ENCODE results near the gene HAS3.
"Not testable (repeated sequence)": the region's sequence is repeated elsewhere in the genome, so short reads cannot be mapped to it uniquely, and the experiment has no call there.

Gene HAS3, protein sequence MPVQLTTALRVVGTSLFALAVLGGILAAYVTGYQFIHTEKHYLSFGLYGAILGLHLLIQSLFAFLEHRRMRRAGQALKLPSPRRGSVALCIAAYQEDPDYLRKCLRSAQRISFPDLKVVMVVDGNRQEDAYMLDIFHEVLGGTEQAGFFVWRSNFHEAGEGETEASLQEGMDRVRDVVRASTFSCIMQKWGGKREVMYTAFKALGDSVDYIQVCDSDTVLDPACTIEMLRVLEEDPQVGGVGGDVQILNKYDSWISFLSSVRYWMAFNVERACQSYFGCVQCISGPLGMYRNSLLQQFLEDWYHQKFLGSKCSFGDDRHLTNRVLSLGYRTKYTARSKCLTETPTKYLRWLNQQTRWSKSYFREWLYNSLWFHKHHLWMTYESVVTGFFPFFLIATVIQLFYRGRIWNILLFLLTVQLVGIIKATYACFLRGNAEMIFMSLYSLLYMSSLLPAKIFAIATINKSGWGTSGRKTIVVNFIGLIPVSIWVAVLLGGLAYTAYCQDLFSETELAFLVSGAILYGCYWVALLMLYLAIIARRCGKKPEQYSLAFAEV

GRCh38 chr16:69105501-69106361 lies at the start of gene HAS3:
TSS of gene HAS3 (plus strand) at chr16:69105653. CDS start at chr16:69109396, 3,743 bp downstream.
- peak; percentile 39 for DNase-seq

DNA sequence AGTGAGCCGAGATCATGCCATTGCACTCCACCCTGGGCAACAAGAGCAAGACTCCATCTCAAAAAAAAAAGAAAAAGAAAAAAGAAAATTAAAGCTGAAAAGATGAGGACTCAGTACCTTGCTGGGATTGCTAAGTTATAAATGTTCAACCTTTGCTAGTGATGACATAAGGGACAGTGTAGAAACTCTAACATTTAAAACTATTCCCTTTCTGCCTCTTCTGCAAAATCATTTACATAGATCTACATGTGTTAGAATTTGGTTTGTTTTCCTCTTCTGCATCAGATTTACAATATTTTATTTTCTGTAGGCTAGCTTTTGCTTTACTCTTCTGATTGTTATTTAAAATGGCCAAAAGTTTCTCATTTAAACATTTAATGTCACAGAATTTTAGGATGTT lies 49.5 kb upstream of the HAS3 start:
- DNase-seq, result no peak

DNA sequence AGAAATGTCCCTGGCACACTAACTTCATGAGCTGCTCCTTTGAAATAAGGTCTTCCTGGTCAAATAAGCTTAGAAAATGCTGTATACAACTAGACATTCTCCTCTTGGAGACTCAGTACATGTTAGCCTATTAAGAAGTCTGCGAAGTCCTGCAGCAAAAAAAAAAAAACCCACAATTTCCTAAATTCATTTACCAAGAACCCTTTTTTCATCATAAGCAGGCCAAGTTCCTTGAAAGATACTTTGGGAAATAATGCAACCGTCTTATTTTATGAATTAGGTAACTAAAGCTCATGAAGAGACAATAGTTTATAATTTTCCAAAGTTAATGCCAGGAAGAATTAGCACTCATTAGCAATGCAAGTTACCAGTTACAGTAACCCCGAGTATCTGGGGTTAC lies 49.0 kb upstream of the HAS3 start:
- DNase-seq, result no peak

DNA sequence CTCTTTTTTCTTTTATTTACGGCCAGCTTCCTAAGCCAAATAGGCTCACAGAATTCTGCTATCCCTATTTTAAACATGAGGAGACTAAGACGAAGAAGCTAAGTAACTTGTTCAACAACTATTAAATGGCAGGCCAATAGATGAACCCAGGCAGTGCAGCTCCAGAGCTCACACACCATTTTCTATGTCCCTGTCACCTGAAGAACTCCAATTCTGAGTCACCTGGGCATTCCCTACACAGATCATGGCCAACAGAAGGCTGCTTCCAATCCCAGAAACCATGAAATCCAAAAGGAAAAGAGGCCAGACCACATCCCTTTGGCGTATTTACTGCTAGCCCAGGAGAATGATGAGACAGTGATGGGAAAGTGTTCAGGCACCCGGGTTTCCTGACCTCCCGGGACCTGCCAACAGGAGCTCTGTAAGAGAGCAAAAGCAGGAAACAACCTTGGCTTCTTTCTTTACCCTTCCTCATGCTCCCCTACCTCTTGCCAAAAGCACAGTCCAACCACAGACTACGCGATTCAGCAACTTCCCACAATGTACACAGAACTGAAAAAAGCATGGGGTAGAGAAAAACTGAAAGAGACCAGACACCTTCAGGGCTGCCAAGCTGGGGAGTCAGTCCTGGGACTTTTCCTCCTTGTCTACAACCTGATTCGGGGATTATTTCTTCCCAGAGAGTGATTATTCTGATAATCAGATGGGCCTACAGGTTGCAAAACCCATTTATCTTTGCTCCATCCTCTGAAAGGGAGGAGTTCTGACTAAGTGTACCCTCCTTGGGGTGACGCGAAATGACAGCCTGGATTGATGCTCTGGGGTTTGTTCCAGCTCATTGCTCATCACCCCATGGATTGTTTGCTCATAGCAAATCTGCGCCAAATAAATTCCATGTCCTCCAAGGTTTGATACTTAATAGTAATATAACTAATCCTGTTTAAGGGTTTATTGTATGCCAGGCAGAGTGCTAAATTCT lies 47.8 kb upstream of the HAS3 start:
- no peak for DNase-seq

GRCh38 chr16:69063491-69063890 lies 42.0 kb upstream of the HAS3 start:
- not testable (repeated sequence) for DNase-seq

DNA sequence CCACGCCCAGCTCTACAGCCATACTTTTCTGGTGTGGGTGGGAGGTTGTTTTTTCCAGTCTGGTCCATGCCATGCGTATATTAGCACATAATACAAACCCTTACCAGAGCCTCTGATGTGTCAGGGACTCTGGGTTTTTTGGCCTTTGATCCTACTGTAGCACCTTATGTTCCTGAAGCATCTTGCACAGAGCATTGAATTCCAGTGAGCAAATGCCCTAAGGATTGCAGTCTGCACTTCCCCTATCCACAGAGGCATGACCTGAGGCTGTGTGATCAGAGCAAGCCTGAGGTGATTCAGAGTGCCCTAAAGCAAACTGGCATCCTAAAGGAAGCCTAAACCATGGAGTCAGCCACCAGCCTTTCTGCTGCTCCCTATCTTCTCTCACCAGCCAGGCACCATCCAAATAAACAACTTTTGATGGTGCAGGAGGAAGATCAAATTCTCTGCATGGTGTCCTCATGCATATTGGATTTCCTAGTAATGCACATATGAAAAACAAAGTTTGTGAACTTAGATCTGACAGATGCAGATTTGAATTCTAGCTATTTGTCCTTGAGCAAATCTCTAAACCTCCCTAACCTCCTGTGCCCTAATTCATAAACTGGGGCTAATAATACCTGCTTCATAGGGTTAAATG lies 41.2 kb upstream of the HAS3 start:
- no peak for DNase-seq

DNA sequence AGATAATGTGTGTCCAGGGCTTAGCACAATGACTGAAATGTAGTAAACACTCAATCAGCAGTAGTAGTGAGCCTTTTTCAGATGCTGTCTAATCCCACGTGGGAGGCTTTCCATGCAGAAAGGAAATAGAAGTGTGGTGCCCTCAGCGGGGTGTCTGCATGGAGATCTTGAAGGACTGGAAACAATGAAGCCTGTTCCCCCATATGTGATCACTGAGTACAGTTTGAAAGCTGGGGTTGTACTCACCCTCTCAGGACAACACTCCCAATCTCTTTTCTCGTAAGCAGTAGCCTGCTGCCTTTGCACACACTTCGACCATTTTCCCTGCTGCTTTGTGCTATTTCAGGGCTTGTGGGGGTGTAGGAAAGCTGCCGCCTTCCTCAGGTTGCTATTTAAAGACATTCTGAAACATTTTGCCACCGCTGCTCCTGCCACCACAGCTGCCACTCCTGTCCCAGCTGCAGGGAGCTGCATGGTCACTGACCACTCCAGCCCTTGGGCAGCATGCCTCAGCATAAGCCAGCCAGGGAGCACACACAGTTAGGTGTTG lies 40.6 kb upstream of the HAS3 start:
- no peak for DNase-seq

DNA sequence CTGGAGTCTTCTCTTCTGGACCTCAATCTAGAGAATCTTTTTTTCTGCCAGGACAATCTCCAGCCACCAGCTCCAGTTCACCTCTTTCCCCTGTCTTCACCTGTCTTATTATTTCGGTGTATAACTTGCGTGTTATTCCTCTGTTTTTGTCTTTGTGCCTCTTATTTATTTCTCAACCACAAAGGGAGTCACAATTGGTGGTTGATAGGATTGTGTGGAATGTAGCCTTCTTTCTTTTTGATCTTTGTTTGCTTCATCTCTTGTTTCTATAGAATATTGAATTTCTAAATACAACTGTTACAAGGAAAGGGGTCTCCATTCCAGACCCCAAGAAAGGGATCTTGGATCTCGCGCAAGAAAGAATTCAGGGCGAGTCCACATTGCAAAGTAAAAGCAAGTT lies 35.9 kb upstream of the HAS3 start:
- DNase-seq, result no peak

DNA sequence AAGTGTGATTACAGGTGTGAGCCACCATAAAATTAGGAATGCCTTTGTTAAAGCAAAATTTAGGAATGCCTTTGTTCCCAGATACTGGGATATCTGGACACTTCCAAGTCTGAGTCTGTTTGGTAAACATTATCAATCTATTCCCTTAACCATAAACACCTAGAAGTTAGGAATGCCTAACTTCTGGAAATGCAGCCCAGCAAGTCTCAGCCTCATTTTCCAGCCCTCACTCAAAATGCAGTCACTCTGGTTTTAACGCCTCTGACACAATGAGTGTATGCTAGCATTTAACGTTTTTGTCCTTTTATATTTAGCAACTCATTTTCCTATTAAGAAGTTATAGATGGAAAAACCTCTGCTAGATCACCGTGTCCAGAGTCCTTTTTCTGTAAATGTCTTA lies 34.4 kb upstream of the HAS3 start:
- DNase-seq, result no peak

GRCh38 chr16:69072640-69072974 lies 32.8 kb upstream of the HAS3 start:
- no peak for DNase-seq

GRCh38 chr16:69073181-69073702 lies 32.2 kb upstream of the HAS3 start:
- DNase-seq, result no peak

- no peak for DNase-seq
These were observed 28.2 kb upstream of the HAS3 start for GRCh38 chr16:69077251-69077650.

GRCh38 chr16:69078073-69078472 lies 27.4 kb upstream of the HAS3 start:
- DNase-seq, result no peak

DNA sequence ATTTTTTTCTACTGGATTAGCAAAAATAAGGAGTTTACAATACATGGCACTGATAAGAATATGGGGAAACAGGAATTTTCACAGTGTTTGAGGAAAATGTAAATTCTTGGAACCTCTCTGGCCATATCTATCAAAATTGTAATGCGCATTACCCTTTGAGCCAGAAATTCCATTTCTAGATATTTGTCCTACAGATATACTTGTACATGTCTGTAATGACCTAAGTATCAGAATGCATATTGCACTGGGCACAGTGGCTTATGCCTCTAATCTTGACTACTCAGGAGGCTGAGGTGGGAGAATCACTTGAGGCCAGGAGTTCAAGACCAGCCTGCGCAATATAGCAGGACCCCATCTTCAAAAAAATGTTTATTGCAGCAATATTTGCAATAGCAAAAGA lies 25.8 kb upstream of the HAS3 start:
- DNase-seq, result no peak

- no peak for DNase-seq
These were observed 22.0 kb upstream of the HAS3 start for GRCh38 chr16:69083306-69083941.

DNA sequence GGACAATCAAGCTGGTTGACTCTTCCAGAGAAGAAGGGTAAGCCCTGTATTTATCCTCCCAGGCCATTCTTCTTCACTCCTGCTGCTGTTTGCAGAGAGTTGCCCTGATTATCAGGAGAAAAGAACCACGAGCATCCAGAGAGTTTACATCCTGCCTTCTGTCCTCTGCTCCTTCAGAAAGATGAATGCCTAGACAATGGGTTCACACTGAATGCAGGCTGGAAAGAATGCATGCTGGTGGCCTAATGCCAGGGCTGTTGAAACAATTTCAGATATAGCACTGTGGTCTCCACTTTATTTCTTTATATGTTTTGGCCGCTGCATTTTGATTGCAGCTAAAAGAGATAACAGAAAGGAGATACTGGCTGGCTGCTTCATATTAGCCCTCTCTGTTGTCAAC lies 21.2 kb upstream of the HAS3 start:
- DNase-seq, result no peak

- no peak for DNase-seq
These were observed 20.3 kb upstream of the HAS3 start for GRCh38 chr16:69085032-69085695.

DNA sequence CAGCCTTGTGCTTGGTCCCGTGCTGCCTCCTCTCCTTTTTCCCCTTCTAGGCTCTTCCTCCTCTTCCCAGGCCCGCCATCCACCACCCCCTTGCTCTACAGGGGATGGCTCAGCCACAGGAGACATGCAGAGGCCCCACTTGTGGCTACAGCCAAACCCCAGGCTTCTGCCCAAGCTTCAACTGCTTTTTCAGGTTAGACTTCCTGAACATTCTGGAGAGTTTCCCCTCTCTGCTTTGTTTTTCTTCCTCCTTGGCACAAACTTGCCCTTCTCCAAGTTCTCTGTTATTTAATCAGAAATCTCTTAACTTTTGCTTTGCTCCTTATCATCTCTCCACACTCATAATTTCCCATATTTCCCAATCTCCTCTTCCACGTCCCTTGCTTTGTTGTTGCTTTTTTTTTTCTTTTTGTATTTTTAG lies 18.3 kb upstream of the HAS3 start:
- no peak for DNase-seq

- no peak for DNase-seq
These were observed 16.8 kb upstream of the HAS3 start for GRCh38 chr16:69088684-69089083.

DNA sequence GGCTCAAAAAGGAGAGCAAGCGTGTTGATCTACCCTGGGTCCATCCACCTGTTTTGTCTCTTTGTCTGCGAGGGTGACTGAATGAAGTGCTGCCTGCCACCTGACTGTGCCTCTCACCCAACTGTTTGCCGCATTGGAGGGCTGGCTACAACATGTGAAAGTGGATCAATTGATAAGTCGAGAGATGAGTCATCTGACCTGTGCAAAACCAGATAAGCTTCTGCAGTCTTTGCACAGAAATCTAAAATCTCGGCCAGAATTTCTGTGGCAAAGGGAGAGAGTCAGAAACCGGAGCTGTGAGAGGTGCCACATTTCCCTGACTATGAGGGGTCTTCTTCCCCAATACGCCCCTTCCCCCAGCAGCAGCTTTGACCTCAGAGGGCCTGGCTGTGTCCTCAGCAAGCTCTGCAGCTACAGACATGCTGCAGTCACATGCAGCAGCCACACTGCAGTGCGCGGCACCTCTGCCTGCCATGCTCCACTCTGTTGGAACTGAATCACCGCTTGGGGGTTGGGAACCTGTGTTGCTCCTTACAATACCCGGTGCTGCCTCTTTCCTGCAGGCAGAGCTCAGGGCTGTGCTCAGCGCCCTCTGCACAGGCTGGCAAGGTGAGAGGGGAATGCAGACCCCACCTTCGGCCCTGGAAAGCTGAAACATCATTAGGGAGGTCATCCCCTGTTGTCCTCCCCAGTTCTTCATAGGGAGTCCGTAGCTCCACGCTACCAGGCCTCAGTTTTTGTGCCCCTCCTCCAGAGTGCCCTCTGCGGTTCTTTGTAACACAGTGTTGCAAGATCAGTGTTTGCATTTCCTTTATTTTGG lies 16.2 kb upstream of the HAS3 start:
- no peak for DNase-seq

Data from activated T-cell treated with anti-CD3 and anti-CD28 coated beads, Interleukin-2, amount 50 U/mL, for 1 hour (primary cell).